NAMALWA (cell line): ENCODE measurements around the gene UBN2.
A peak's percentile ranks its signal among the peaks of the same experiment; 100 is the strongest.
"Not testable (repeated sequence)": the region's sequence is repeated elsewhere in the genome, so short reads cannot be mapped to it uniquely, and the experiment has no call there.

ENCODE experiments used
- DNase-seq: peaks from one replicate; pipeline ENCODE4 v3.0.0-alpha.2; 2015; ENCODE audit warnings: low spot score

UBN2 gene

GRCh38 chr7:139230774-139231512, at the start of gene UBN2:
Gene UBN2, plus strand, starts transcription at chr7:139231237. Its CDS starts 248 bp downstream, at chr7:139231485.
- DNase-seq = peak; percentile 98

- DNase-seq = no peak
Observed at GRCh38 chr7:139181404-139181803, 49.6 kb upstream of the UBN2 start.

- no peak for DNase-seq
Observed at GRCh38 chr7:139182363-139182762, 48.7 kb upstream of the UBN2 start.

GRCh38 chr7:139183251-139183650, 47.8 kb upstream of the UBN2 start:
- no peak for DNase-seq

GRCh38 chr7:139183878-139184338, 47.1 kb upstream of the UBN2 start:
- DNase-seq = no peak

- DNase-seq = no peak
Observed at GRCh38 chr7:139186146-139186545, 44.9 kb upstream of the UBN2 start.

- no peak for DNase-seq
Observed at GRCh38 chr7:139189357-139189756, 41.7 kb upstream of the UBN2 start.

GRCh38 chr7:139192014-139192706, 38.9 kb upstream of the UBN2 start:
- DNase-seq = no peak

GRCh38 chr7:139200382-139200781, 30.7 kb upstream of the UBN2 start:
- no peak for DNase-seq

- no peak for DNase-seq
Observed at GRCh38 chr7:139203992-139204391, 27.0 kb upstream of the UBN2 start.

GRCh38 chr7:139205843-139206242, 25.2 kb upstream of the UBN2 start:
- DNase-seq = no peak

- DNase-seq = no peak
Observed at GRCh38 chr7:139212133-139212532, 18.9 kb upstream of the UBN2 start.

- not testable (repeated sequence) for DNase-seq
Observed at GRCh38 chr7:139213489-139213888, 17.5 kb upstream of the UBN2 start.

GRCh38 chr7:139218173-139218572, 12.9 kb upstream of the UBN2 start:
- no peak for DNase-seq

GRCh38 chr7:139224219-139224618, 6.8 kb upstream of the UBN2 start:
- DNase-seq = no peak

GRCh38 chr7:139224836-139225235, 6.2 kb upstream of the UBN2 start:
- DNase-seq = not testable (repeated sequence)

- DNase-seq = not testable (repeated sequence)
Observed at GRCh38 chr7:139225286-139226157, 5.5 kb upstream of the UBN2 start.

- not testable (repeated sequence) for DNase-seq
Observed at GRCh38 chr7:139226158-139226515, 4.9 kb upstream of the UBN2 start.

- DNase-seq = not testable (repeated sequence)
Observed at GRCh38 chr7:139226988-139227488, 4.0 kb upstream of the UBN2 start.

- peak; percentile 13 for DNase-seq
Observed at GRCh38 chr7:139230023-139230422, 1.0 kb upstream of the UBN2 start.

GRCh38 chr7:139230484-139230773, 608 bp upstream of the UBN2 start:
- DNase-seq = no peak
